Lower leg skin (tissue), 4 donors: ENCODE measurements around the gene TOMM20. TPM values are rescaled to one million over a fixed set of nuclear protein-coding genes. Genes with fewer than 3 reads are reported as not detected.
"Not testable (repeated sequence)": the region's sequence is repeated elsewhere in the genome, so short reads cannot be mapped to it uniquely, and the experiment has no call there.

ENCODE experiments used
- DNase-seq, 2 donors: peaks; one replicate each; pipeline ENCODE4 v3.0.0-alpha.2; 2019; ENCODE audit warnings: low spot score in 2 of 2
- H3K4me3 ChIP-seq: fragments of 200-600 bp; sonication (generic); 2 replicates; pipeline ENCODE4 v1.5.1; 2017; ENCODE audit warnings: mild to moderate bottlenecking, low read depth; ENCODE audit not compliant: poor library complexity, severe bottlenecking
- CTCF ChIP-seq, 3 donors: fragments of 450-650 bp; IDR thresholded peaks; one replicate each; pipeline ENCODE4 v1.5.1; 2016; ENCODE audit warnings: antibody characterized with exemption in 3 of 3, mild to moderate bottlenecking in 3 of 3, moderate library complexity in 2 of 3
- POLR2A ChIP-seq, 2 donors: fragments of 450-650 bp; IDR thresholded peaks; one replicate each; pipeline ENCODE4 v1.6.1; 2016 to 2017; ENCODE audit warnings: antibody characterized with exemption in 2 of 2, mild to moderate bottlenecking in 1 of 2, moderate library complexity in 1 of 2
- WGBS, 2 donors: methylation state at CpG; one replicate each; pipeline ENCODE4 v1.1.5; 2018; 5-methylcytosine and 5-hydroxymethylcytosine counted together
- intact Hi-C: fragments of 100-400 bp; cut with DNase I; formaldehyde crosslinking; loops from one replicate; pipeline ENCODE4 v1.15.0; 2023; ENCODE audit warnings: low total_unique reads
- total RNA-seq, 4 donors: library from RNA; depleted of rRNA; stranded (reverse); fragments of >200 nt; gene quantifications; one replicate each; pipeline ENCODE4 v1.1.0, GENCODE V29; 2016

The TOMM20 gene
- total RNA-seq, 4 donors from 2014 or later: 69.4 to 121 (median 112) TPM

- intact Hi-C loops: no loop called here
Measured at GRCh38 chr1:235098991-235099390, 29.6 kb downstream of the TOMM20 start.

GRCh38 chr1:235098547-235098946 lies 30.1 kb downstream of the TOMM20 start:
- DNase-seq: peak in 1 of 2 donors; percentile 63
- intact Hi-C loops: no loop called here
- no peak overlapping the region for H3K4me3 ChIP-seq
- WGBS, 2 donors: 79 to 91% methylated on average over 6 of the region's 6 CpGs
- no peak for TF ChIP-seq CTCF (IDR thresholded peaks at IDR 0.05)
- no peak for TF ChIP-seq POLR2A (IDR thresholded peaks at IDR 0.05)

More at GRCh38 chr1:235098991-235099390, 29.6 kb downstream of the TOMM20 start:
- TF ChIP-seq CTCF (IDR thresholded peaks at IDR 0.05) (no peak), POLR2A (IDR thresholded peaks at IDR 0.05) (no peak)
- peak in 1 of 2 donors; percentile 81 for DNase-seq
- H3K4me3 ChIP-seq: no peak overlapping the region
- WGBS, 2 donors: 91 to 96% methylated on average over 9 of the region's 9 CpGs

- H3K4me3 ChIP-seq, intact Hi-C loops: not testable (repeated sequence)
- 88 to 89% methylated on average over 14 of the region's 14 CpGs for WGBS, 2 donors
- DNase-seq: peak in 1 of 2 donors; percentile 45
Measured at GRCh38 chr1:235097501-235097900, 31.1 kb downstream of the TOMM20 start.

DNA sequence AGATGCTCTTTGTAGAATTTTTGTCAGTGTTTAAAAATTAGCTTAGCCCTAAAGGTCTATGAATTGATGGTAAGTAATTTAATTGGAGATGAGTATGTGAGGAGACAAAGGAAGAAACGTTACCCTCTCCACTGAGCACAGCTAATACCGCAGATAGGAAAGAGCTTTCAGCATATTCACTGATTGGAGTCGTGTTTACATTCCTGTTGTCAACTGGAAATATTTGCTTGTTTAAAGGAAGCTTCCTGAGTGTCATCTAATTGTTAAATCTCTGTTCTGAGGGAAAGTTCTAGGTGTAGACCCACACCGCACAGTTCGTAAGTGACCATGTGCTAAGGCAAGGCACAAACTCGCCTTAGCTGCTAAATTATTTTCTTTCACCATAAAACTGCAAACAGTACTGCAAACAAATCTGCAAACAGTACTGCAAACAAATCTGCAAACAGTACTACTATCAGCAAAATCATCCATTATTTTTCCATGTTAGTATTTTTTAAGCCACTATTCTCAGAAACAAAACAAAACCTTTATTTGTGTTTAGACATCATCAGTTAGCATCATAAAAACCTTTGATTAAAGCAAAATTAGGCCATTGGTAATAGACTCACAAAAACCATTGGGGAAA lies 32.6 kb downstream of the TOMM20 start:
- intact Hi-C loops: no loop called here
- no peak overlapping the region for H3K4me3 ChIP-seq
- no peak for TF ChIP-seq CTCF (IDR thresholded peaks at IDR 0.05)
- no peak for TF ChIP-seq POLR2A (IDR thresholded peaks at IDR 0.05)
- 84 to 88% methylated on average over 6 of the region's 6 CpGs for WGBS, 2 donors
- DNase-seq: no peak

DNA sequence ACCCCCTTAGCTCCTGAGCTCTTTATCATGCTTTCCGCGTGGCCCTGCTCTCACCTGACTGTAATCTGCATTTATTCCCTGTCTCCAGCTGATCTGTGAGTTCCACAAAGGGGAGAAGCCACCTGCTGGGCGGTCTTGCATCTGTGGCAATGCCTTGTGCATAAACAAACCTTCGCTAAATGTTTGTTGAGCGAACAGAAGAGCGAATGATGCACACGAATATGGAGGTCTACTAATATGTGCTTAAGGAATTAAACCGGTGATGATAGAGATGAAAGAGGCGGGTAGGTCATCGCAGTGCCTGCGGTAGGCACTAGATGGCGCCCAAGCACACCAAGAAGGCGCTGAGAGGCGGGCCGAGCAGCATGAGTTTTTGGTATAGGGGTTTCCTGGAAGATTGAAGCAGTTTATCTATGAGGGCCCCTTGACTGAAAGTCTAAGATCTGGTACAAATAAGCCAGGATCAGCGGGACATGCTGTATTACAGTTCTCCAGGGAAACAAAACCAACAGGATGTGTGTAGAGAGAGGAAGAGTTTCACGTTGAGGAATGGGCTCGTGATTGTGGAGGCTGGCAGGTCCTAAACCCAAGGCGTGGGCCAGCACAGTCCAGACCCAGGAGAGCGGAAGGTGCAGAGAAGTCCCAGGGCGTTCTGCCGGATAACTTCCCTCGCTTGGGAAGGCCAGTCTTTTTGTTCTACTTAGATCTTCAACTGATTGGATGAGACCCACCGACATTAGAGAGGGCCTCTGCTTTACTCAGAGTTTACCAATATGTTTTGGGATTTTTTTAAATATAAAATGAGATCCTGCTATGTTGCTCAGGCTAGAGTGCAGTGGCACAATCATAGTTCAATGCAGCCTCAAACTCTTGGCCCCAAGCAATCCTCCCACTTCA lies 34.7 kb downstream of the TOMM20 start:
- TF ChIP-seq POLR2A (IDR thresholded peaks at IDR 0.05) (no peak), CTCF (IDR thresholded peaks at IDR 0.05) (peak in 1 of 3 donors; percentile 40)
- peak; percentile 72 to 96 for DNase-seq
- intact Hi-C loops: no loop called here
- no peak overlapping the region for H3K4me3 ChIP-seq
- WGBS, 2 donors: 27 to 31% methylated on average over 24 of the region's 24 CpGs

DNA sequence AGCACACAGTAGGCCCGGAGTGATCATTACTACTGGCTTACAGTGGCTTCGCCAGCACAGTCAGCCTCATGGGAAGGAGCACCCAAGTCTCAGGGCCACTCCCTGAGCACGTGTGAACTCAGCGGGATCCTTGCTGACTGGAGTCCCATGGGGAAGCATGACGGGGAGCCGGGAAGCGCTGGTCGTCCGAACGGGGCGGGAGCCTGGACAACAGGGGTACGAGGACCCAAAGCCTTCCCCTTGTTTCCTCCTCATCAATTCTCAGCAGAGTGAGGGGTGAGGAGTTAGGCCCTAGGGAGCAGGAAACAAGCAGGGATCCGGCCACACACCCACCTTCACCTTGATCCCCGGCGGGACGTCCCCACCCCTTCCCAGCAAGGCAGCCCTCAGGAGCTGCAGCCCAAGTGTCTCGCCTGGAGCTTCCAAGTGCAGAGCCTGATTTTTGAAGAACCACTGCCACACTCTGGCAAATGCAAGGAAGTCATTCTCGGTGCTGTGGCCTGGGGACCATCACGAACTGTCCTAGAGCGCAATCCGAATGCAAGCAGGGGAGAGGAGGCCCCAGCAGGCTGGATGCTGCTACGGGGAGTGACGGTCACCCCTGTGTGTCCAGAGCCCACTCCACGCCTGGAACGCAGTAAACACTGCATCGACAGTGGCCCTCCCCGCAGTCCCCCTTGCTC lies 35.5 kb downstream of the TOMM20 start:
- 23 to 52% methylated on average over 26 to 27 of the region's 27 CpGs for WGBS, 2 donors
- peak in 1 of 2 donors; percentile 85 for DNase-seq
- intact Hi-C loops: no loop called here
- no peak overlapping the region for H3K4me3 ChIP-seq
- no peak for TF ChIP-seq CTCF (IDR thresholded peaks at IDR 0.05)
- TF ChIP-seq POLR2A (IDR thresholded peaks at IDR 0.05): no peak

GRCh38 chr1:235092415-235092814 lies 36.2 kb downstream of the TOMM20 start:
- 92 to 96% methylated on average over 14 of the region's 14 CpGs for WGBS, 2 donors
- intact Hi-C loops, H3K4me3 ChIP-seq: not testable (repeated sequence)
- peak in 1 of 2 donors; percentile 66 for DNase-seq

DNA sequence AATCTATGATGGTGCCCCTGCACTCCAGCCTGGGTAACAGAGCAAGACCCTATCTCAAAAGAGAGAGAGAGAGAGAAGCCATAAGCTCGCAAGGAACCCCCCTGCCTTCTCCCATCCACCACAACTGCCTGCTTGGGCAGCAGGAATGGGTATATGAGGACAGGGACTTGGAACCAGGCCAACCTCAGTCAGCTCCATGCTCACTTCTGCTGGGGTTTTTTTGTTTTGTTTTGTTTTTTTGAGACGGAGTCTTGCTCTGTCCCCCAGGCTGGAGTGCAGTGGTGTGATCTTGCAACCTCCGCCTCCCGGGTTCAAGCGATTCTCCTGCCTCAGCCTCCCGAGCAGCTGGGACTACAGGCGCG lies 36.6 kb downstream of the TOMM20 start:
- 99% methylated on average over 8 of the region's 8 CpGs for WGBS, 2 donors
- DNase-seq: peak in 1 of 2 donors; percentile 61
- intact Hi-C loops: not testable (repeated sequence)

More for the DNA sequence above, 36.6 kb downstream of the TOMM20 start:
- H3K4me3 ChIP-seq: not testable (repeated sequence)
